CD4-positive, alpha-beta T cell treated with Interferon gamma for 1 hour (primary cell): ENCODE measurements around the gene ZNF385C.

ENCODE experiments used
- DNase-seq: peaks from one replicate; pipeline ENCODE4 v3.0.0-alpha.2; 2020

ZNF385C gene

DNA sequence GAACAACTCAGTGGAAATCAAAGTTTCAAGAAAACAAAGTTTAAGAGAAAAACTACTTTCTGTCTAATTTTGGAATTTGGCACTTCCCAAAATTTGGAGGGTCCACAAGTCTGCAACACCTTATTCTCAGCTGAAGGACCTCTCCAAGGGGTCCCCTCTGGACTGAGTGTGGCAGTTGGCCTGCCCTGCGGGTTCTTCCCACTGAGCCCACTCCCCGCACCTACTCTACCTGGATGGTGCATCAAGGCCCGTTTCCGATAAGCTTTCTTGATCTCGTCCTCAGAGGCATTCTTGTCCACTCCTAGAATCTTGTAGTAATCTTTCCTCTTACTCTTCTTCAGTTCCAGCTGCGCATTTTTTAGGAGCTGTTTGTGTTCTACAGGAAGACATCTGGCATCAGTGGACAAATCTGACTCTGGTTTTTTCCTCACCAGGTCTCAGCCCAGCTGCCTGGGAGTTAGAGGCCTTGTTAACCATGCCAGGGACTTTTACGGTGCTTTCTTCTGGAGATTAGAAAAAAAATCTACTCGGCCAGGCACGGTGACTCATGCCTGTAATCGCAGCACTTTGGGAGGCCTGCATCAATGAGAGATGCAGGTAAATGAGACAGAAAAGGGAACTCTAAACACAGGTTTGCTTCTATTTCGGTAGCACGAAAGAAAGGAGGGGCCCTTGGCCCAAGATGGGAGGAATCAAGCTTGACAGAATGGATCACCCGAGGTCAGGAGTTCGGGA is 116.1 kb downstream of the ZNF385C start:
- DNase-seq, result no peak

DNA sequence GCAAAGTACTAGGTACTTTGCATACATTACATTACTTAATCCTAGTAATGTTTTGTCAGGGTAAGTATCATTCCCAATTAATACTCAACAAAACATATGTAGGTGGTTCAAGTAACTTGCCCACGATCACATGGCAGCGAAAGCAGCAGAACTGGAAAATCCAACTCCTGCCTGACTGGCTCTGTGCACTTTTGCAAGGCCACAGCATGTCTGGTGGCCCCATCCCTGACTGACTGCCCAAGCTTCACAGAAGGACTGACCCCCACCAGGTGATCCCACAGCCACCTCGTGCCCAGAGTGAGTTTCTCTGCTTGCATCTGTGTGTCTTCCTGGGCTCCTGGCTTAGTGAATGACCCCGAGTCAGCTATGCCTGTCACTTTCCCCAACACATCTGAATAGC is 120.3 kb downstream of the ZNF385C start:
- no peak for DNase-seq

DNA sequence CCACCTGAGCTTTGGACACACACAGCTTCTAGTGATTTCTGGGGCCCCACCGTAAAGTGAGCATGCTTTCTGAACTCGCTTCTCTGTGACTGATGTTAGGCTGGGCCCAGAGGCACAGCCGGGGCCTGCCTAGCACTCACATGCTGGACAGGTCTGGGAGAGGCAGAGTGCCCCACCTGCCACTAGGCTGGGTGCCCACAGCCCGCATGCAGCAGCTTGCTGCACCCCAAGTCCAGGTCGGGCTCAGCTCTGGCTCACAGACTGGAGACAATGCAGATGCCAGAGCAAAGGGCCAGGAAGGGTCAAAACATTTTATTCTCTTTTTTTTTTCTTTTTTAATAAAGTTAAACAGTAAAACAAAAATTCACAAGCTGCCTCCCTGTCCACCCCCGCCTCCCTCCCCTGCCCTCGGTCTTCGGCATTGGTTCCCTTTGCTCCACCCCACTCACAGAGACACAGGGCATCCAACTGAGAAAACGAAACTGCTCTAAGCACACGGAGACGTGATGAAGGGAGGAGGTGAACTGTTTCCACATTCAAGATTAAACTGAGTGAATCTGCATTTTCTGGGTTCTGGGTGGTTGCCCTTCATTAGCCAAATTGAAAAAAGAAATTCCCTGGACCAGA is 122.0 kb downstream of the ZNF385C start:
- no peak for DNase-seq
